HG02678 (cell line): ENCODE results near the gene TRIM58.

Experiments
- ATAC-seq: cut with Tn5 transposase; IDR thresholded peaks from one replicate; pipeline ENCODE4 v1.9.1; 2021; ENCODE audit warnings: mild to moderate bottlenecking, moderate library complexity; ENCODE audit not compliant: unreplicated experiment

Gene TRIM58, protein sequence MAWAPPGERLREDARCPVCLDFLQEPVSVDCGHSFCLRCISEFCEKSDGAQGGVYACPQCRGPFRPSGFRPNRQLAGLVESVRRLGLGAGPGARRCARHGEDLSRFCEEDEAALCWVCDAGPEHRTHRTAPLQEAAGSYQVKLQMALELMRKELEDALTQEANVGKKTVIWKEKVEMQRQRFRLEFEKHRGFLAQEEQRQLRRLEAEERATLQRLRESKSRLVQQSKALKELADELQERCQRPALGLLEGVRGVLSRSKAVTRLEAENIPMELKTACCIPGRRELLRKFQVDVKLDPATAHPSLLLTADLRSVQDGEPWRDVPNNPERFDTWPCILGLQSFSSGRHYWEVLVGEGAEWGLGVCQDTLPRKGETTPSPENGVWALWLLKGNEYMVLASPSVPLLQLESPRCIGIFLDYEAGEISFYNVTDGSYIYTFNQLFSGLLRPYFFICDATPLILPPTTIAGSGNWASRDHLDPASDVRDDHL

GRCh38 chr1:247857069-247857984 lies at the start of gene TRIM58:
TSS of gene TRIM58 (plus strand) at chr1:247857187. CDS start at chr1:247857247, 60 bp downstream.
- ATAC-seq, result peak; percentile 57

DNA sequence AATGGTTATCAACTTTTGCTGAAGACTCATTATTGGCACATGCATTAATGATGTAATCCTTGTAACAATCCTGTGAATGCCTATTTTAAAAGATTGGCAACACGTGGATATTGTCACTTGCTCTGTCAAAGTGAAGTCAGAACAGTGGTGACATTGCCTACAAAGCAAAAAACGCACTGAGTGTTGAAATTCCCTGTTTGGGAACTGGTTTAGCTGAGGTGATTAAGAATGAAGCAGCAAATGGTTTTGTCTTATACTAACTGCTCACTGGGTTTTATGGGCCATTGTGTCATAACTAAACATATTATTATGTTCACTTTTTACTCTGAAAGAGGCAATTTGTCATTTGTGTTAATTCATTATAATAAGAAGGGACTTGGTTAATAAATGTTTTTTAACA lies 44.4 kb upstream of the TRIM58 start:
- ATAC-seq, result no peak

- no peak for ATAC-seq
These were observed 34.9 kb upstream of the TRIM58 start for GRCh38 chr1:247822060-247822459.

DNA sequence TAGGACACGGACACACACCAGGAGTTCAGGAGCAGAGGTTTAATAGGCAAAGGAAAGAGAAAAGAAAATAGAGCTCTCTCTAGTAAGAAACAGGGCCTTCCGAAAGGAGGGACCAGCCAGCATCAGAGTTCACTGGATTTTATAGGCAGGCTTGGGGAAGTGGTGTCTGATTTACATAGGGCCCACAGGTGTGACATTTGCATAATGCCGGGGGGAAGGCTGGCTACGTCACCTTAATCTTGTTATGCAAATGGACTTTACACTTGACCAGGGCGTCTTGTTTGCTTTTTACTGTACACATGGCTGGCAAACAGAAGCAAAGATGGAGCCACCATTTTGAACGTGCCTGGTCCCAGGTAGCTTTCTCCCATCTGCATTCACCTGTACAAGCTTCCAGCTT lies 33.0 kb upstream of the TRIM58 start, which contains the start of gene OR14A16:
Gene OR14A16, minus strand, starts transcription at position 97 of the 400 bp plus-strand sequence. CDS start 8,390 bp downstream, outside the sequence.
- ATAC-seq, result no peak

GRCh38 chr1:247825362-247825761 lies 31.6 kb upstream of the TRIM58 start:
- ATAC-seq, result no peak

DNA sequence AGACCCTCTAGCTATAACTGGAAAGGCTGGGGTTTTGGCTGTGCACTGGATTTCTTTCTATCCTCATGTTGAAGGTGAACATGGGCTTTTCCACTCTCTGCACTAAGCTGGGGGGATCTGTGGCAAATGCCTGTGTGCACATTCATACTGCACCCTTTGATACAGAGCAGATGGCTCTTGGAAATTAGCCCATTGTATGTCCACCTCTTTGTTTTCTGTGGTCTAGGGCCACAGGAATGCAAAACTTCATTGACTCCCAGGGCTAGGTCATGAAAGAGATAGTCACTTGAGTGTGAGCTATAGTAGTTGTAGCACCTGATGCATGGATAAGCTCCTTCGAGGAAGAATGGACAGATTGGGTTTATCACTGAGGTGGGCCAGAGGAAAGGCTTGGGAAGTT lies 27.3 kb upstream of the TRIM58 start:
- ATAC-seq, result no peak

GRCh38 chr1:247833601-247834000 lies 23.4 kb upstream of the TRIM58 start:
- ATAC-seq, result no peak

GRCh38 chr1:247840818-247841217 lies 16.2 kb upstream of the TRIM58 start:
- no peak for ATAC-seq

DNA sequence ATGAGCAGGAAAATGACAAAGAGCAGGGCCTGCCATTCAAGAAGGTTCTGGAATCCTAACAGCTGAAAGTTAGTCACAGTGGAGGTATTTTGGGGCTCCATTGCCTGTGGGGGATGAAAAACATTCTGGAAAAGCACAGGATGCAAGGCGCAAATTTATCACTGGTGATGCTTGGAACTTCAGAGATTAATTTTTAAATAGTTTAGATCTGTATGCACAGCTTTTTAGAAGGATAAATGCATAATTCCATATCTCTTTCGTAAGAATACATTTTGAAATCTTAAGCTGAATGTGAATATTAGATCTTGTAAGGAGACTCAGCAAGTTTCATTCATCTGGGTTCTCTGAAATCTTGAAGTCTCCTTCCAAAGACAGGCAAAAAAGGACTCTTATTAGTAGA lies 15.2 kb upstream of the TRIM58 start, which contains the start of gene OR11L1:
Gene OR11L1, minus strand, starts transcription at position 101 of the 400 bp plus-strand sequence. Its CDS starts 0 bp downstream, at position 101.
- no peak for ATAC-seq

GRCh38 chr1:247843411-247843810 lies 13.6 kb upstream of the TRIM58 start:
- ATAC-seq, result no peak

GRCh38 chr1:247845011-247845692 lies 11.8 kb upstream of the TRIM58 start:
- no peak for ATAC-seq

DNA sequence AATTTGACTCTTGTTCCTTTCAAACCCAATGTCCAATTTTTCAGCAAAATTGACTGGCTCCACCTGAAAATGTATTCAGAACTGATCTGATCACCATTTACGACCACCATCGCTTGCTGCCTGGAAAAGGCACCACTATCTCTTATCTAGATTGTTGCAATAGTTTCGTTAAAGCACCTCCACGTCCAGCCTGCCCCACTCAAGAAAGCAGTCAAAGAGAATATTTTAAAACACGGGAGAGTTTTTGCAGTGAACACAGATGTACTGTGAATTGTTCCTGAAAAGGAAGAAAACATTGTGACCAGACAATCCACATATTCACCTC lies 11.3 kb upstream of the TRIM58 start:
- ATAC-seq, result no peak

- ATAC-seq, result no peak
These were observed 8.6 kb upstream of the TRIM58 start for GRCh38 chr1:247848346-247848745.

DNA sequence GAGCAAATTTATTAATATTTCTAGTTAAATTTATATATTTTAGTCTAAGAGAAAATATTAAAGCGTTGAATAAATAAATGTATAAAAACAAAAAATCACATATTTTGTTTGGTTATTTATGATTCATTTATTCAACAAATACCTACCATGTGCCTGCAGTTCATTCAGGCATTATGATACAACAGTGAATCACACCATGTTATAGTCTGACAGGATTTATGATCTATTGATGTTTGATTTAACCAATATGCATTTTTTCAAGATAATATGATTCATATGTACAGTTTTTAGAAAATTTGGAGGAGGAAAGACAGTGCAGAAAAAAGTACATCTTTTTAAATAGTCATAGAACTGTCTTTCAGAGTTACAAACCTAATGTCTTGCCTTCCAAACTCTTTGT lies 7.4 kb upstream of the TRIM58 start:
- no peak for ATAC-seq

- ATAC-seq, result no peak
These were observed 2.0 kb upstream of the TRIM58 start for GRCh38 chr1:247854899-247855545.

GRCh38 chr1:247855911-247856310 lies 1.1 kb upstream of the TRIM58 start:
- no peak for ATAC-seq

- no peak for ATAC-seq
These were observed 1.1 kb downstream of the TRIM58 start for GRCh38 chr1:247857985-247858619.

DNA sequence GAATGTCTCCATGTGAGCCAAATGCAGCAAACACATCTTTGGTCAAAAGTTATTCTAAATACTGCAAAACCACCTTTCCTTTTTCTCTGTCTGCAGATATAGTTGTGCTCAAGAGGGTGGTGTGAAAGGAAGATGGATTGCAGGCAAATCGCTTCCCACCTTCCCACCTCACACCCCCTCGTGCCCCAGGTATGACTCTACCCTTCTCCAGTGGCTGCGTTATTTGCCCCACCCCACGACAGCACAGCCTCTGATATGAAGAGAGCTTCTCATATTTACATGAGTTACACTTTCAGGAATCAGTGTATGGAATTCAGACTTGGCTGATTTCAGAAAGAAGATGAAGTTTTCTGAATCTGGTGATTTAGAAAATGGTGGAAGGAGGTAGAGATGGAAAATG lies 5.8 kb downstream of the TRIM58 start:
- ATAC-seq, result no peak

DNA sequence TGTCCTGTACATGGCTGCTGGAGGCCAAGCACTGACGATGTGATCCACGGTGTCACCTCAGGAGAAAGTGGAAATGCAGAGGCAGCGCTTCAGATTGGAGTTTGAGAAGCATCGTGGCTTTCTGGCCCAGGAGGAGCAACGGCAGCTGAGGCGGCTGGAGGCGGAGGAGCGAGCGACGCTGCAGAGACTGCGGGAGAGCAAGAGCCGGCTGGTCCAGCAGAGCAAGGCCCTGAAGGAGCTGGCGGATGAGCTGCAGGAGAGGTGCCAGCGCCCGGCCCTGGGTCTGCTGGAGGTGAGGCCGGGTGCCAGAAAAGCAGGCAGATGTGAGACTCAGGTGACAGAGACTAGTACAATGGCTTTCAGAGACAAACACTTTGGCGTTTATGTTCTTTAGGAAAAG lies 7.7 kb downstream of the TRIM58 start:
- no peak for ATAC-seq

- no peak for ATAC-seq
These were observed 8.4 kb downstream of the TRIM58 start for GRCh38 chr1:247865416-247865815.
